Omental fat pad (tissue), 4 donors: ENCODE measurements around the gene MSH6. TPM values are rescaled to one million over a fixed set of nuclear protein-coding genes. Genes with fewer than 3 reads are reported as not detected.

Experiments used
- ATAC-seq: fragments of 150-250 bp; one replicate; pipeline ENCODE4 v1.9.1; 2016; ENCODE audit warnings: mild to moderate bottlenecking, moderate library complexity; ENCODE audit not compliant: low FRiP score
- DNase-seq: peaks from one replicate; pipeline ENCODE4 v3.0.0-alpha.2; 2019; ENCODE audit warnings: low spot score
- CTCF ChIP-seq, 3 donors: fragments of 450-650 bp; IDR thresholded peaks; one replicate each; pipeline ENCODE4 v1.5.1; 2016 to 2017; ENCODE audit warnings: antibody characterized with exemption in 3 of 3, mild to moderate bottlenecking in 3 of 3, moderate library complexity in 2 of 3
- total RNA-seq, 4 donors: library from RNA; depleted of rRNA; stranded (reverse); fragments of >200 nt; gene quantifications; one replicate each; pipeline ENCODE4 v1.1.0, GENCODE V29; 2016

The MSH6 gene
- total RNA-seq, 4 donors from 2014 or later = 26.9 to 36.4 (median 29.4) TPM

DNA sequence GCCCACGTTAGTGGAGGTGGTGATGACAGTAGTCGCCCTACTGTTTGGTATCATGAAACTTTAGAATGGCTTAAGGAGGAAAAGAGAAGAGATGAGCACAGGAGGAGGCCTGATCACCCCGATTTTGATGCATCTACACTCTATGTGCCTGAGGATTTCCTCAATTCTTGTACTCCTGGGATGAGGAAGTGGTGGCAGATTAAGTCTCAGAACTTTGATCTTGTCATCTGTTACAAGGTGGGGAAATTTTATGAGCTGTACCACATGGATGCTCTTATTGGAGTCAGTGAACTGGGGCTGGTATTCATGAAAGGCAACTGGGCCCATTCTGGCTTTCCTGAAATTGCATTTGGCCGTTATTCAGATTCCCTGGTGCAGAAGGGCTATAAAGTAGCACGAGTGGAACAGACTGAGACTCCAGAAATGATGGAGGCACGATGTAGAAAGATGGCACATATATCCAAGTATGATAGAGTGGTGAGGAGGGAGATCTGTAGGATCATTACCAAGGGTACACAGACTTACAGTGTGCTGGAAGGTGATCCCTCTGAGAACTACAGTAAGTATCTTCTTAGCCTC, 16.2 kb downstream of the MSH6 start:
- no peak for ATAC-seq
- TF ChIP-seq CTCF (IDR thresholded peaks at IDR 0.05) = no peak
- DNase-seq = no peak

- no peak for ATAC-seq
- no peak for TF ChIP-seq CTCF (IDR thresholded peaks at IDR 0.05)
- DNase-seq = no peak
Observed at GRCh38 chr2:47801118-47801517, 18.2 kb downstream of the MSH6 start.

DNA sequence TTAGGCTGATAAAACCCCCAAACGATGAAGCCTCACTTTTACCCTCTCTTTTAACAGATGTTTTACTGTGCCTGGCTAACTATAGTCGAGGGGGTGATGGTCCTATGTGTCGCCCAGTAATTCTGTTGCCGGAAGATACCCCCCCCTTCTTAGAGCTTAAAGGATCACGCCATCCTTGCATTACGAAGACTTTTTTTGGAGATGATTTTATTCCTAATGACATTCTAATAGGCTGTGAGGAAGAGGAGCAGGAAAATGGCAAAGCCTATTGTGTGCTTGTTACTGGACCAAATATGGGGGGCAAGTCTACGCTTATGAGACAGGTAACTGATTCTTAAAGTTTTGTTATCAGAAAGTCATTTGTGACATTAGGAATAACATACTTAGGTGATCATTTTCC, 20.4 kb downstream of the MSH6 start:
- TF ChIP-seq CTCF (IDR thresholded peaks at IDR 0.05) = no peak
- ATAC-seq (no peak), DNase-seq (no peak)

DNA sequence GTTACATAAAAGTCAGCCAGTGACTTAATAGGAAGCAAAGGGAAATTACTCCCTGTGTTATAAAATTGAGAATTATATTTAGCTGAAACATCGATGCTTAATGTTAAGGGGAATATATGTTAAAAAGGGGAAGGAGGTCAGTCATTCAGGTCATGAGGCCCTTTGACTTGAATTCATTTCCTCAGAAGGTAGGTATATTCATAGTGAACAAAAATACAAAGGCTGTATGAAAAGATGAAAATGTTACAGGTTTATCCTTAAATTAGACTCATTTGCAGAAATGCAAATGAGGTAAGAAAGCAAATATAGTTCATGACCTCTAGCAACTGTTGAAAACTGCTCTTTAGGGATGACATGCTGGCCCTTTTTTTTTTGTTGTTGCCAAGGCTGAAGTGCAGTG, 20.8 kb downstream of the MSH6 start:
- TF ChIP-seq CTCF (IDR thresholded peaks at IDR 0.05) = no peak
- DNase-seq (no peak), ATAC-seq (no peak)

DNA sequence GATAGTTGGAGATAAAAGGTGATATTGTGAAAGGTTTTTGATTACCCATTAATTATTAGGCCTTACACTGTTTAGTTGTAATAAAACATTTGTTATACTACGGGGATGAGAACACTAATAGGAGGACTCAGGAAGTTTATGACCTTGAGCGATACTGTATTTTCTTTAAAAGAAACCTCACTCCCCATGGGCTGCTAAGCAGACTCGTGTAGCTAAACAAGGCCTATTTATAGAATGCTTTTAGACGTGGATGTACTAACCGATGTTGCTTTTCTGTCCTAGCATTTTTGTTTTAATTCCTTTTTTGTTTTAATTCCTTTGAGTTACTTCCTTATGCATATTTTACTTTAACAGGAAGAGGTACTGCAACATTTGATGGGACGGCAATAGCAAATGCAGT, 22.9 kb downstream of the MSH6 start:
- no peak for DNase-seq
- TF ChIP-seq CTCF (IDR thresholded peaks at IDR 0.05) = no peak
- no peak for ATAC-seq

DNA sequence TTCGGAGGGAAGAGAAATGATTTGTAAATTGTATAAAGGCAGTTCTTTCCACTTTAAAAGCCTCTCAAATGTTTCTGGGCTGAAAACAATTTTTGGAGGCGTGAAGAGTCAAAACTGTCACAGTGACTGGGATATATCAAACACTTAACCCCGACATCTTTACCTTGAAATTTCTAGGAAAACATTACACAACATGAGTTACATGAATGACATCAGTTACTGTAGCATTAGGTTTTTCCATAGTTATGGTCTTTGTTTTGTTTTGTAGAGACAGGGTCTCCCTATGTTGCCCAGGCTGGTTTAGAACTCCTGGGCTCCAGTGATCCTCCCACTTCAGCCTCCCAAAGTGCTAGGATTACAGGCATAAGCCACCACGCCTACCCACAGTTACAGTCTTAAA, 25.7 kb downstream of the MSH6 start:
- DNase-seq (no peak), ATAC-seq (no peak)
- TF ChIP-seq CTCF (IDR thresholded peaks at IDR 0.05) = no peak

DNA sequence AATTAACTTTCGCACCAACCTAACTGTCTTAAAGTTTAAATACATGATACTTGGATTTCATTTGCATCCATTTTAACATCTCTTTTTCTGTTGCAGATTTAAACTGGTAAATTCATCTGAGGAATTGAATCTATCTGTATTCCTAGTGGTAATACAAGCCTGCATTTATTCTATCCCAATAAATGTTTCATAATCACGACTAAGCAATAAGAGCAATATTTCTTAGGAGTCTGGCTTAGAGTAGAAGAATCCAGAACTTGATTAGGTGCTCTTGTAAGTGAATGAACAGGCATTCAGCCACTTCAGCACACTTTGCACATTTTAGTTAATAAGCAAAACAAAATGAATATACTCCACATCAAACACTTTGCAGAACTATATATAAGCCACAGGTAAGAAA, 27.0 kb downstream of the MSH6 start:
- DNase-seq = no peak
- no peak for TF ChIP-seq CTCF (IDR thresholded peaks at IDR 0.05)
- ATAC-seq = no peak
